ENCODE measurements around the gene SFRP2.

- TF ChIP-seq CTCF (IDR thresholded peaks at IDR 0.05) (no peak), POLR2A (IDR thresholded peaks at IDR 0.05) (no peak)
Measured at GRCh38 chr4:153763404-153763803, 25.5 kb downstream of the SFRP2 start.
